GM19467 (cell line): ENCODE measurements around the gene THRB.

ENCODE experiments used
- ATAC-seq: cut with Tn5 transposase; IDR thresholded peaks from one replicate; pipeline ENCODE4 v1.9.1; 2021; ENCODE audit warnings: mild to moderate bottlenecking, moderate library complexity; ENCODE audit not compliant: unreplicated experiment

THRB gene

GRCh38 chr3:24494618-24495325 lies at the start of gene THRB:
Gene THRB (minus strand): TSS chr3:24494850.
- no peak for ATAC-seq

DNA sequence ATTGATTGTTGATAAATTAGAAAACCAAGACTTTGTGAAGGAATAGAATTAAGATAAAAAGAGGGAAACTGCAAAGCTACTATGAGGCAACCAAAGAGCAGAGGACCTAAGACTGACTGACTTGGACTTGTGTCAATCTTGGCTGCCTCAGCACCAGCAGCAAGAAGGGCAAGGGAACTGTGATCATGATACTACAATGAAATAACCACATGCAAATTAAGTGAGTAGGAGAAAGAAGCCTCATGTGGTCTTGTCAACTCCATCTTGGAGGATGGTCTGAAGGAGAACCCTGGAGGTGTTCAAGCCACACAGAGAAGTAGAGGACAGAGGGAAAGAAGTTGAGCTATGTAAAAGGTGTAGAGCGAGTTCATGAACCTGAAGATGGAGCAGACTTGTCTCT lies 47.3 kb upstream of the THRB start:
- no peak for ATAC-seq

DNA sequence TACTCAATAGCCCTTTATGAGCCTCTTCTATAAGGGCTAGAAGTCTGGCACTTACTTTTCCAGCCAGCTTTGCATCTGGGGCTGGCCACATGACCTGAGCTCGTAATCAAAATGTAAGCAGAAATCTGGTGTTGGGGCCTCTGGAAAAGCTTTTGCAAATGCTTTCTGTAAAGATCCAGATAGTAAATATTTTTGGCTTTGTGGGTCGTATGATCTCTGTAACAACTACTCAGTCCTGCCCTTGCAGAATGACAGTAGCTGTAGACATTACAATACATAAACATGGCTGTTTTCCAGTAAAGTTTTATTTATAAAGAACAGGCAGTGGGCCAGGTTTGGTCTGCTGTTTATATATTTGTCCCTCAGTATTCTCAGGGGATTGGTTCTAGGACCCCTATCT lies 46.2 kb upstream of the THRB start:
- ATAC-seq = no peak

DNA sequence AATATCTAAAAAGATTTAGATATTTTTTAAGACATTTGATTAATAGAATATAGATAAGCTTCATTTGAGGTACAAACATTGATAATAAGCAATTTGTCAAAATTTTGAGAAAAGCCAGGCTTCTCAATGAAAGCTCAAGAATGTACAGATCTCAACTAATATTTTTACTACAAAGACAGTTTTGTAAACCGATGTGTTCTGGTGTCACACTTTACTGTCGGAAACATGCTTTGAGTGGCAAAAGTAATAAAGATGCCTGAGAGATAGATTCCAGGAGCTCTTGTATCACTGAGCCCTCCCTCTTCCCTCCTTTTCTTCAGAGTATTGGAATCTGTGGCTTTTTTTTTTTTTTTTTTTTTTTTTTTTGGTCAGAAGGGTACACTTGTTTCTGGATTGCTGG lies 45.0 kb upstream of the THRB start:
- no peak for ATAC-seq

DNA sequence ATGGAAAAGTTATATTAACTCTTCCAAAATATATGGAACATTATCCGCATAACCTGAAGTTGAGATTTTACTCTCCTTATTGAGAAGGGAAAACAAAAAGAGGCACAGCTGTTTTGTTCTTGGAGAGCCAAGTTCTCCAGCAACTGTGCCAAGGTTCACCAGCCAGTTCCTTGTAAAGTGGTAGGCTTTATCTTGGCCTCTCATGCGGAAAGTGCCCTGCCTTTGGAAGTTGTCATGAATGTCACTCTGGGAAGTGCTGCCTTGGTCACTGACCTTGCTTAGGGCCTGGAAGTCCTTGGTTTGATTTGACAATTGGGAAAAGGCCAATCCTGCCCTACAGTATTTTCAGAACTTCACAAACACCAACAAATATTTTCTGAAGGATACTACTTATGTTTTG lies 44.2 kb upstream of the THRB start:
- no peak for ATAC-seq

DNA sequence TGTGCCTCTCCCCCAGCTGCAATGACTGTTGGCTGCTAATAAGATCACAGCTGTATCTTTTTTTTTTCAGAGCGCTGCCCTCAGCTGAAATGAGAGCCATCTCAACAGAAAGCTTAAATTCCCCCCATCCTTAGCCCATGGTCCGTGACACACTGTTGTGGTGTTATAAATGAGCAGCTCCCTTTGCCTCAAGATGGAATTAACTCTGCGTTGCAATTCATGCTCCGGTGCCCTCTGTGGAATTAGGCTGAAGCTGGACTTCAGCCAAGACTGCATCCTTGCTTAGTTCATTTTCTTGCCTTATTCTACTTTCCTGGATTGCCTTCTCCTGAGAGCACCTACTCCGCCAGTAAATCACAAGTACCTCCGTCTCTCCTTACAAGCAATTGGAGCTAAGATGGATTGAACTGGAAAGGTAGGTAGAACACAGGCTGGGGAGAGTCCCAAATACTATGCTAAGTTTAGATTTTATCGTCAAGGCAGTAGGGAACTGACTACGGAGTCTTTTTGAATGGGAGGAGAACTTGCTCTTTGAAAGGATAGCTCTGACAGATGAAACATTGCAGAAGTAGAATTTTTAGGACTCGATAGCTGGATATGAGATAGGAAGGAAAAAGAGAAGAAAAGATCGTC lies 39.0 kb upstream of the THRB start:
- no peak for ATAC-seq

- no peak for ATAC-seq
Measured at GRCh38 chr3:24530471-24530870, 35.8 kb upstream of the THRB start.

- no peak for ATAC-seq
Measured at GRCh38 chr3:24529210-24529609, 34.6 kb upstream of the THRB start.

DNA sequence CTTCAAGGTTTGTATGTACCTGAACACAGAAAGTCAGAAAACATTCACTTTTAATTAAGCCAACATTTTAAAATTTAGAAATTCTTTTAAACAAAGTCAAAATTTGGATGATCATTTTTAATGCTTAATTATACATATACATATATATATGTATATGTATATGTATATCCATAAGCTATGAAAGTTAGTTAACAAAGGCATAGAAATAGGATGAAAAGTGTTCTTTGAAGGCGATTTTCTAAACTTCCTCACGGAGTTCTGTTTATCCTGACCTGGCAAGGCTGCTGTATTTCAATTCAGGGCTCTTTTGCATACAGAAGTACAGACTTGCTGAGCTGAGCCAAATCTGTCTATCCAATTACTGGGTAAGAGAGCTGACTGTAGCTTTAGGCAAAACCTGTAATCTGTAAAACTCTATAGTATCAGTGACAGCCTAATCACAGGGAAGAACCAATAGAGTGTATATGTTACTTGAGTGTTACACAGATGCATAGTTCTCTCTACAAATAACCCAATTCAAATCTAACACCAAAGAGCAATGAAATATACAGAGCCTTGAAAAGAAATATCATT lies 32.1 kb upstream of the THRB start:
- ATAC-seq = no peak

- no peak for ATAC-seq
Measured at GRCh38 chr3:24525557-24525956, 30.9 kb upstream of the THRB start.

GRCh38 chr3:24525022-24525421 lies 30.4 kb upstream of the THRB start:
- no peak for ATAC-seq

DNA sequence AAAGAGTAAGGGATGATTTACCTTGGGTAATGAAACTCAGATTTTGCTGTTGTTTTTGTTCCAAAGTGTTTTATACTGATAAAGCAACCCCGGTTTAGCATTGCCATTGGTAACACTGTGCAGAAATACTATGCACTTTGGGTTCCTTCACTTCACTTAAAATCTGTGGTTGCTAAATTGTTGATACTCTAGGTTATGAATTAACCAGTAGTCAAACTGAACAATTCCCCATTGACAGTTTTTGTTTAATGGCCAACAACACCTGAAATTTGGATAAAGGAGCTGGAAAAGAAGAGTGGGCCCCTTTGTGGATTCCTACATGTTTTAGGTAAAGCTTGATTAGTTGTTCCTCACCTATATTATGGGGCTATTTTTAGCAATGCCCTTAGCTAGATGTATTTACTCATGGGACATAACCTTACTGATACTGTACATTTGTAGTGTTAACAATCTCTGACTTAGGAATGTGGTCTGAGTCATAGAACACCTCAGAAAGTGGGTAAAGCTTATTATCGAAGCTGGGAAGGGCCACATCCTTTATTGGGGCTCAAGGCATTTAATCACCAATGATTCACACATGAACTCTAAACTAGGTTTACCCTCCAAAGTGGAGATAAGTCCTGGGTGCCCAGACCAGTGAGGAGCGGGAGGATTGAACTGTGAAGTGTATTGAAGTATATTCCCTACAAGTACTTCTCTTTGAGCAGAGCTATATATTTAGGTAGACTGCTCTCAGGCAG lies 29.5 kb upstream of the THRB start:
- ATAC-seq = no peak

GRCh38 chr3:24523215-24523614 lies 28.6 kb upstream of the THRB start:
- no peak for ATAC-seq

DNA sequence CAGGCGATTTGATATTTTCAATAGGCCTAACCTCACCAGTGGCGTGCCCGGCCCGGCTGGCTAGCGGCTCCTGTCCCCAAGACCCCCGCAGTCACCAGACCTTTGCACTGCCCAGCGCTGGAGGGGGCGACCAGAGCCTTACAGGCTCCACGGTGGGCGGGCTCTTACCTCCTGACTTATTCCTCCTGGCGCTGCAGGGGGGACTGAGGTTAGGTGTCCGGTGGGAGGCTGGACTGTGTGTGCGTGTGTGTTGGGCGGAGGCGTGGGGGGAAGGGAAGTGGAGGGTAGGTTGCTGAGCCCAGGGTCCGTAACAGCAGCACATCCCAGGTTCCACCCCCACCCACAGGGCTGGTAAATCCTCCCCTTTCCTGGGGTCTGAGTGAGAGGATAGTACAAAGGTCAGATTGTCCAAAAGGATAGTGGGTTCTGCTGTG lies 27.5 kb upstream of the THRB start:
- ATAC-seq = no peak

GRCh38 chr3:24521420-24522145 lies 26.9 kb upstream of the THRB start:
- no peak for ATAC-seq

DNA sequence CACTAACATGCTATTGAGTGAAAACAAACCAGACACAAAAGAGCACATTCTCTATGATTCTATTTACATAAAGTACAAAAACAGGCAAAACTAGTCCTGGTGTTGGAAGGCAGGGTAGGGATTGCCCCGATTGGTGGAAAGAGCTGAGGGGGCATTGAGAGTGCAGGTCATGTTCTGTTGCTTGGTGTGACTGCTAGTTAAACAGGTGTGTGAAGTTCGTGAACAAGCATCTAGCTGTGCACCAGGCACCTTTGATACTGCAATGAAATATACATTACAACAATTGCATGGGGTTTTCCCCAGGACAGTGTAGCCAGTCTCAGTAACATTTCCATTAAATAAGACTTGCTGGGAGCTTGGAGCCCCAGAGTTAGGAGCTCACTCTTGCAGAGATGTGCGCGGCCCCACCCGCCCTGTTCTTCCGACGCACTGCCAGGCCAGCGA lies 26.3 kb upstream of the THRB start:
- ATAC-seq = no peak

GRCh38 chr3:24520101-24520495 lies 25.4 kb upstream of the THRB start:
- no peak for ATAC-seq

DNA sequence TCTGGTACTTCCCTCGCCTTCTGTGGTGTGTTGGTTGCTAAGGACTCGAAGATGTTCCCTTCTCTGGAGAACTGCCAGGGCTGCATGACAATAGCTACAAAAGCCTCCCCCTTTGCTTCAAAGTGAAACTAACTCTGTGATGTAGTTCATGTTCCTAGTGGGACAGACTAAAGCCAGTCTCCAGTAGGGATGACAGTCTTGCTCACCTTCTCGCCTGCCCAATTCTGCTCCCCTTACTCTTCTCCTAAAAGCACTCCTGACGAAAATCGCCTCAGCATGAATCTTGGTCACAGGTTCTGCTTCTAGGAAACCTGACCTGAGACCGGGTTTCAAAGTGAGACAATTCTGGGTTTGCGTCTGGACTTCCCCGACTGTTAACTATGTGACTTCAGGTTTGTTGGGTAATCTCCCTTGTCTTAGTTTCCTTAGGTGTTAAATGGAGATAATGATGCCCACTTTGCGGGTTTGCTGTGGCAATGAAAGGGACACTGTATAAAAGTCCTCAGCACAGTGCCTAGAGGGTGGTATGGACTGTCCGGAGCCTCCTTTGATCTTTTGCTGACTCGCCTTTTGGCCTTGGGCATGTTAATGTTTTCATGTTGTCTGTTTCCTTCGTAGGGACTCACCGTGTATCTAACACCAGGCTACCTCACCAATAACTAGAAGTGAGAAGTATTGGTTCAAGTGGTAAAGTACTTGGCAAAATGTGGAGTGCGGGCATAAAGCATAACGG lies 24.9 kb upstream of the THRB start:
- ATAC-seq = no peak

- no peak for ATAC-seq
Measured at GRCh38 chr3:24518990-24519367, 24.3 kb upstream of the THRB start.

DNA sequence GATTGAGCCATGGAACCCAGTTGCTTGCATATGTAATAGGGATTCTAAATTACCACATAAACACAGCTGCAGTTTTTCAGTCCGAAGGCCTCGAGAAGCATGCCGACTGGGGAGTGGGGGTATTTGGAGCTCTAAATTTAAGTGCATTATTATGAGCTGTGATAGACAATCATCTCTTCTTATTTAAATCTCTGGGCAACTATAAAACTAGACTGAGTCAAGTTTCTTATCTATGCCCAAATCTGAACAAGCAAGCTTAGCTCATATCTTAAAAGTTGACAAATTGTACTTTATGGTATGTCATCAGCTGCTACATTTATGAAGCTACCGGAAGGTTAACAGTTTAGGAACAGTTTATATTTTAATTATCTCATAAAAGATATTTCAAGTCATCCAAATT lies 19.5 kb upstream of the THRB start:
- ATAC-seq = no peak
